GM03348 (cell line): ENCODE results near the gene BAZ1A.
A peak's percentile ranks its signal among the peaks of the same experiment; 100 is the strongest.

ENCODE experiments used
- DNase-seq: peaks from one replicate; pipeline ENCODE4 v3.0.0; 2012; ENCODE audit warnings: low spot score

The BAZ1A gene

DNA sequence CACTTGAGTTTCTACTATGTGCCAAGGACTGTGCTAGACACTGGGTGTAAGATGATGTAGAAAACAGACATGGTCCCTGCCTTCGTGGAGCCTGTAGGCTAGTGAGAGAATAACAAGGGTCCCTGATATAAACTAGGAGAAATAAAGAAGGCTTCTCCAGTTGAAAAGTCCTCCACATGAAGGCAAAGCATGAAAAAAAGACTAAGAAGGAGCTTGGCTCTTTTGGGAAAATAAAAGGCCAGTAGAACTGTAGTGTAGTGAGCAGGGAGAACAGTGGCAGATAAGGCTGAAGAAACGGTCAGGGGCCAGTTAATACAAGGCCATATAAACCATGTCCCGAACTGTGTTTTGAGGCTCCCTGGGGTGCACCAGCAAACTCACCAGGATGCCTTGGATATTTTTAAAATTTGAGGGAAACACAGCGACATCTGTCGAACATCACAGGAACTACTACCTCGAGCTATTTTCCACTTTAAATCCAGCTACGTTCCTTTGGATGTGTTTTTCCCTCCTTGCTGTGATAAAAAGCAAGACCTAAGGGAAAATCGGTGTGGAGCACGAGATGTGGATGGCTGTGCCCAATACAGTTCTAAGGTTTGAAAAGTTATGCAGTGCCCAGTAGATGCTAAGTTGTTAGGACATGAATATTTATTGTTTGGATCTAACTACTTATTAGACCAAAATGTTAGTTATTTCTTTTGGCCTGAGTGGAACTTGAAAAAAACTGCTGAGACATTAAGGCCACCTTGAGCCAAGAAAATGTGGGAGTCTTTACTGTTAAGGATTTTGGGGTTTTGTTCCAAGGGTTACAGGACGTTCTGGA, 152.2 kb downstream of the BAZ1A start:
- peak; percentile 80 for DNase-seq

DNA sequence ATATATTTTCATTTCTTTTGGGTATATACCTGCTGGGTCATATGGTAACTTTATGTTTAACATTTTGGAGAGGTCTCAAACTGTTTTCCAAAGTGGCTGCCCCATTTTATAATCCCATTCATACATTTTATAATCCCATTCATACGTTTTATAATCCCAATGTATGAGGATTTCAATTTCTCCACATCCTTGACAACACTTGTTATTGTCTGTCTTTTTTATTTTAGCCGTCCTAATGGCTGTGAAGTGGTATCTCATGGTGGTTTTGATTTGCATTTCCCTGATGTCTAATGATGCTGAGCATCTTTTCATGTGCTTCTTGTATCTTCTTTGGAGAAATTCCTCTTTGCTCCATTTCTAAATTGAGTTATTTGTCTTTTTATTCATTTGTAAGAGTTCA, 154.0 kb downstream of the BAZ1A start:
- no peak for DNase-seq

DNA sequence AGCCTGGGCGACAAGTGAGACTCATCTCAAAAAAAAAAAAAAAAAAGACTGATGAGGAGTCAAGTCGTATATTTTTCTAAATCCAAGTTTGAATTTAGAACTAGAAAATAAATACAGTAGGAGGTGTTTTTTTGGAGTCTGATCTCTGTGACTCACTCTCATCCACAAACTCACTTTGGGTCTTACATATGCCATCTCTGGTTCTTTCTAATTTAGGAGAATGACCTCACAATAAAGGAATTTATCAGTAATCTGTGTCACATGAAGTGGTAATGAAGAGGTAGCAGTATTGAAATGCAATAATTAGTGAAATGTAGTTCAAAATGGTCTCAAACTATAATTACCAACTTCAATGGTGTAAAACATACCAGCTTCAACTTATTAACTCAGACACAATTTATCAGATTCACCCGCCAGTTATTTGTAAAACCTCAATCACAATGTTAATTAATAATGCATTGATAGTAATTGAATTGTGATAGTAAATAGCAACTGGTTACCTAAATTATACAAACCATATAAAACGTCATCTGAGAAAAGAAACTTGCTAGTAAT, 156.3 kb downstream of the BAZ1A start:
- DNase-seq, result peak; percentile 28

DNA sequence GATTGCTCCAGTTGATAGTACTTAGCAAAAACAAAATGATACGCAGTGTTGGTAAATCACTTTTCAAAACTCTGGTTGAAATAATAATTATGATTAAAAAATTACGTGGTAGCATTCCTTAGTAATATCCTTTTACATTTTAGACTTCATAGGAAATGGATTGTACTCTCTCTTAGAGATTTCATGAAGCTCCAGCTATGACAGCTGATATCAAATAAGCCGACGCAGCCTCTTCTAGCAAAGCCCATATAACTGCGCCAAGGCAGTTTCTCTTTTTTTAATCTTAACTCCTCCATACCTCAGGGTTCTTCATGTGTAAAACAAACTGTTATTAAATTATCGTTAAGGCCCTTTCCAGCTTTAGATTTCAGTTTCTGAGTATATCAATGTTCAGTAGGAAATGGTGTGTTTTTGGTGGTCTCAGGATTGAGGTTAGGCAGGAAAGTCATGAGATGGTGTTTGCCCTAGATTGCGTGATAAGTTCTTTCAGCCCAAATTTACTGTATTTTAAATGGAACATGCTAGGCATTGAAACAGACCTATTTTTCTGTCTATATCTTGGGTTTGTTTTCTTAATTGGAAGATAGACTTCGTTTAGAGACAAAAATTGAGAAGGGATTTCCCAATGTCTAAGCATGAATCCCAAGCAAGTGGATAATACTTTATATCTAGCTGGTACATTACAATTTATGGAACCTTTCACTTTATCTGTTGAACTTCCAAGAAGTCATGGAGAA, 159.9 kb downstream of the BAZ1A start:
- DNase-seq, result no peak

DNA sequence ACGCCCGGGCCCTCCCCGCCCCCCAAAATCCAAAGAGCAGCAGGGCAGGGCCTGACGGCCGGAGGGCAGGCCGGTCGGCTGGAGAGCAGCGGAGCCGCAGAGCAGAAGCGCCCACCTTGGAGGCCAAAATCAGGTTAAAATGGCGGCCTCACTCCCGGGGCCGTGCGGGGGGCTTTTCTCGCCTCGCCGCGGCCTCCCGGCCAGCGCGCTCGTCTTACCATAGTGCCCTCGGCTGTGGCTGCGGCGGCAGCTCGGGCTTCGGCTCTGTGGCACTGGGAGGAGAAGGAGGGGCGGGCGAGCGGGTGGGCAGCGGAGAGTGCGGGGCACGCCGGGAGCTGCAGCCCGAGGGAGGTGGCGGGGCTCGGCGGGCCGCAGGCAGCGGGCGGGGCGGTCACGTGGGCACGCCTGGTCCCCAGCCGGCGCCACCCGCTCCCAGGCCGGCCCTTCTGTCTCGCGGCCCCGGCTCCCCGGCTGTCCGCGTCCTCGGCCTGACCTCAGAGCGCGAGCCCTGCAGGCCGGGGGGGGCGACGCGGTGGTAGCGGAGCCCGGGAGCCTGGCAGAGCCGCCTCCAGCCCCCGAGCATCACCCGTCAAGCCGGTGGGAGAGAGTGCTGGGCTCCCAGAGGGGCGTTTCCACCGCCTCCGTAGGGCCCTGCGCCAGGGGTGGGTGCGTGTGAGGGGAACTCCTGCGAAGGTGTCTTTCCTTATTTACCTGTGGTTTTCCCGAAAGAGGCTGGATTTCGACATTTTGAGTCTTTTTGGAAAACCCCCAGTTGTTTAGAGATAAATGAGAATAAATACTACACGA, 160.6 kb downstream of the BAZ1A start, which contains the start of gene CFL2:
TSS of gene CFL2 (minus strand) at position 274 of the 807 bp plus-strand sequence. CDS start at position 221, 53 bp downstream.
- peak; percentile 97 for DNase-seq

DNA sequence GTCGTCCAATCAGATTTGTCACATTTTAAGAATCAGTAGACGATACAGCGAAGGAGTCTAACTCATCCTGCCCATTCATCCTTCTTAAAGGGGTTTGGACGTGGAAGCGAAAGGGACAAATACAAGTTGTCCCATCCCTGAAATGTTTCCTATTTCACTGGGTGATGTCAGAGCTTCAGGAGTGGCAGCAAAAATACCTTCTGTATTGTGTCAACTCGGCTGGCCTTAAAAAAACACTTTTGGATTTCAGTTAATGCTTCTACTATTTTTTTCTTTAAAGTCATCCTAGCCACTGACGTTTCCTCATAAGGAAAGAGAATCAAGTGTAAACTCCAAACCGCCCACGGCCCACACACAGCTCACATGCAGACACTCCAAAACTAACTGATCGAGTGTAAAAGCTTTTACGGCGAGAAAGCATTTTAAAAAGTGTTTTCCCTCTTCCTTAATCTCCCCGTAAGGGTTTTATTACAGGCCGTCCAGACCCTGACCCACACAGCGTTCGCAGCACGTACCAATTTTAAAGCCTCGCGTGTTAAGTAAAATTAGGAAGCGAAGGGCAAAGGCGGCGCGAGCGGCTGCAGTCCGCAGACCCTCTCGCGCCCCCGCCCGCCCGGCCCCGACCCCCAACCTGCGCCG, 161.4 kb downstream of the BAZ1A start:
- DNase-seq, result peak; percentile 50

DNA sequence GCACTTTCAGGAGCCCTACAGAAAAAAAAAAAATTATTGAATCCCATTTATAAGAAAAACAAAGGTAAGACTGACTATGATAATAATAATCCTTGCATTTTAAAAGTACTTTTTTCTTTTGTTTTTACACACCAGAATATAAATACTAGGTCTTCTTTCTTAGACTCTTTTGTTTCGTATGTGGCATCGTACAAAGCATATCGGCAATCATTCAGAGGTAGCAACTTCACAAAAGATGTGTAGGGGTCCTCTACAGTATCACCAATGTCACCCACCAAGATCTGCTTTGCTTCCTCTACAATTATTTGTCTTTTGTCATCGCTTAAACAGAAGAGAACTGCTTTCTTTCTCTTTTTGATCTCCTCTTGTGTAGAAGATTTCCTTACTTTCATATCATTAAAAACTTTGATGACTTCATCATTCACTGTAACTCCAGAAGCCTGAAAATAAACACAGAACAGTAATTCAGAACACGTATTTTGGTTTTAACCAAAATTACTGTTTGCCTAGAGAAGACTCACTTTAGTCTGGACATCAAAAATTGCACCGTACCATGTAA, 162.0 kb downstream of the BAZ1A start:
- no peak for DNase-seq

DNA sequence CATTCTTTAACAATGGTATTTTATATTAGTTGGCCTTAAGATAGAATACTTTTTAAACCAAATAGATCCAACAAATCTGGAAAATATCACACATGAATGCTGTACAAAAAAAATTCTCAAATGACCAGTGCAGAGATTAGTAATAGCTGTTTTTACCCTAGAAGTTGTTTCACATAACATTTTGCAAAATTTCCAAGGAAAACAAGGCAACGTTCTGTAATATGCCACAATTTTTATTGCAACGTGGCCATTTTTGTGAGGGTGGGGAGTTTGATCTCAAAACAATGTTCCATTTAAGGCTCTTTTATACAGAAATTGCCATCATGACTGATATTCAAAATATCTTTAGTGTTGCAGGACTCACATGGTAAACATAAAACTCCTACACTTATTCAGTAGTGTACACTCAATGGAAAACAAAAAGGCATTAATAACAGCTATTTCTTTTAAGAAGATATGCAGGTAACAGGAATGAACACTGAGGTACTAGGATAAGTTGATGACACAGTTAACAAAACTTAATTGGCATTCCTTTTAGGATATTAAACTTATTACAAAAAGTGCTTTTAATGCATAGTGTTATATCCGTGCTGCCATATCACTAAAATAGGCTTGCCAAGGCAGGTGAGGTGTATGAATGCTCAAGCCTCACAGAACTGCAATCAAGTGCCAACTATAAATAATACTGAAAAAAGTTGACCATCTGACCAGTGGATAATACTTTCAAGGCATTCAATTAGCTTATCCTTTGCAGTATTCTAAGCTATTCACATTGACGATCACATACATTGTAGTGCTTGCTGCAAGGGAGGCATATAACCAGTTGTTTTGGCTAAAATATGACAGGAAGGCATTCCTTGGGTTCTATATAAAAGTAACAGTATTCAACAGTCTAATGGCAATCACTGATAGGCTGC, 163.1 kb downstream of the BAZ1A start:
- DNase-seq, result no peak

DNA sequence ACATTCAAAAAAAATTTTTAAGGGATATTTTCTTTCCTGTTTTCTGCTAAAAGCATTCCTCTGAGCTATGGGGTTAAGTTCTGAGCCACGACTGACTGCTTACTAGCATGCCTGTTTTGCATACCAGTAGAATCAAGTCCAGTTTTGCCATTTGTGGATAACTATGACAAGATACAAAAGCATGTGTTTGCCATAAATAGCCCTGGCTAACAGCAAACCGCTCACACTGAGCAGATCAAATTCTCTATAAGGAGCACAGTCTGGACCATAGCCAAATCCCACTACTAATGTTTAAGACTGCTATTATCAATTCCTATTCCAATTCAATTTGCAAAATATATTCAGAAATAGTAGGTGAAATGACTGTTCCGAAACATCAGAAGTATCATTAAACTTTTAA, 164.0 kb downstream of the BAZ1A start:
- DNase-seq, result peak; percentile 79

DNA sequence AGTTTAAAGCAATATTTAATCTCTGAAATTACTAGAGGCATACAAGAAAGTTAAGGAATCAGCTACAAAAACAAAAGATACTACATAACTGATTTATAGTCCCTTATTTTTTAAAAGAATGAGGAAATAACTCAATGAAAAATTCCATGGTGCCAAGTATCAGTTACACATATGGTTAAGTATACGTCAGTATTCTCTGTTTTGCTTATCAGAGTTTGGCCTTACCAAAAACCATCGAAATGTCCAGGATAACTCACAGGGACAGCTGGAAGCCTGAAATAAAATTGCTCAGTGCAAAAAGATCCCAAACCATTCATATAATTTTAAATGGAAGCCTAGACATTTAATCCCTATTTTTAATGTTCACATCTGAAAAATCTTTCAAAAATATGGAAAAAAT, 164.4 kb downstream of the BAZ1A start:
- no peak for DNase-seq

DNA sequence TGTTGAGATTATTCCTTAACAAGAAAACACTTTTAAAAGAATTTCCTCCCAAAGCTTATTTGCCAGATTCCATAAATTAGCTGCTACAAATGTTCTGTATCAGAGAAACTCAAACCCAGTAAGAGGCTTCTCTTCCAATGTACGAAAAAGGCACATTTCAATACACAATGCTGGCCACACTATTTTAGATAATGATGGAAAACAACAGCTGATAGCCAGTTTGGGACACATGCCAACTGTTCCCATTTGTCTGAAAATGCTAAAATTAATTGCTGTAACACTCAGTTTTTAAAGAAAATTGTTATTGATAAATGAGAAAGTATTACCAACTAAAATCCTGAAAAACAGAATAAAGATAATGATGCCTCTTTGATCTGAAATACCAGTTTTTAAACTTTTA, 165.2 kb downstream of the BAZ1A start:
- no peak for DNase-seq

DNA sequence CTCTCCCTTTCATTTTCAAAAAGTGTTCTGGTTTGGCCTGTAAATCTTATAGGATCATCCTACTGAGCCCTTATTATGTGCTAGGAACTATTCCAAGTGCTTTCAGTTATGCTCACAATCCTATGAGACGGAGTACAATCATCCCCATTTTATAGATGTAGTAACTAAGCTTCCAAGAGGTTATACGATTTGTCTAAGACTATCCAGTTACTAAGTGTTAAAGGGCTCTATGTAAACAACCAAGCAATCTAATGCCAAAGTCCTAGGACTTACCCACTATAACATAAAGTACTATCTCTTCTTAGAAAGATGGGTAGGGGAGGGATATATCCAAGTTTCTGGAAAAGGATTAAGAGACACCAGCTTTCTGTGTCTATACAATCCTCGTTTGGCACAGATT, 167.4 kb downstream of the BAZ1A start:
- DNase-seq, result no peak
